ENCODE results near the gene PSMC3.

PSMC3 gene

GRCh38 chr11:47380078-47380477 lies 46.2 kb downstream of the PSMC3 start:
- Histone ChIP-seq H3K14ac (ENCODE audit: low read length) (no peak overlapping the region), H3K4me3 (ENCODE audit: low read length in 2 of 2) (no peak overlapping the region), H3K23ac (ENCODE audit: low read depth, low read length, poor library complexity) (no peak overlapping the region), H4K91ac (ENCODE audit: low read depth, low read length, poor library complexity) (no peak overlapping the region), H2BK12ac (ENCODE audit: low read length) (no peak overlapping the region), H3K9ac (ENCODE audit: low read depth, low read length, poor library complexity) (no peak overlapping the region), H3K4me2 (ENCODE audit: insufficient read depth, low read length, poor library complexity, severe bottlenecking) (no peak overlapping the region), H3K4me1 (ENCODE audit: control insufficient read depth in 2 of 2, insufficient read depth in 1 of 2, low read depth in 1 of 2, low read length in 2 of 2) (peaks cover 0 to 4% of the 10 kb centered on the region in 2 donors), H2BK120ac (ENCODE audit: low read depth, low read length) (no peak overlapping the region), H3K27ac (replicated peaks; ENCODE audit: low read length) (no peak overlapping the region), H3K4ac (ENCODE audit: low read length) (no peak overlapping the region), H3K9me3 (replicated peaks in 1 of 2; ENCODE audit: control insufficient read depth in 2 of 2, insufficient read depth in 1 of 2, low read depth in 1 of 2, low read length in 2 of 2) (no peaks in the 10 kb centered on the region), H4K8ac (ENCODE audit: low read depth, low read length) (no peak overlapping the region), H3K18ac (ENCODE audit: low read length) (no peak overlapping the region), H3K27me3 (ENCODE audit: control insufficient read depth in 3 of 3, insufficient read depth in 3 of 3, low read depth in 1 of 3, low read length in 3 of 3) (no peaks in the 10 kb centered on the region), H2BK15ac (ENCODE audit: low read length) (no peak overlapping the region), H2BK5ac (ENCODE audit: low read length) (no peak overlapping the region), H3K36me3 (replicated peaks in 1 of 2; ENCODE audit: control insufficient read depth in 2 of 2, insufficient read depth in 2 of 2, low read length in 2 of 2) (no peaks in the 10 kb centered on the region), H2AFZ (ENCODE audit: low read length) (no peak overlapping the region), H3K79me1 (ENCODE audit: low read depth, low read length) (no peaks in the 10 kb centered on the region), H2AK5ac (ENCODE audit: low read depth, low read length) (no peak overlapping the region)
- DNase-seq (ENCODE audit: low spot score): no peak
- WGBS, 2 donors (ENCODE audit: extremely low coverage in 2 of 2, insufficient read length in 2 of 2, insufficient replicate concordance in 1 of 2): 100% methylated on average over 1 of the region's 2 CpGs

DNA sequence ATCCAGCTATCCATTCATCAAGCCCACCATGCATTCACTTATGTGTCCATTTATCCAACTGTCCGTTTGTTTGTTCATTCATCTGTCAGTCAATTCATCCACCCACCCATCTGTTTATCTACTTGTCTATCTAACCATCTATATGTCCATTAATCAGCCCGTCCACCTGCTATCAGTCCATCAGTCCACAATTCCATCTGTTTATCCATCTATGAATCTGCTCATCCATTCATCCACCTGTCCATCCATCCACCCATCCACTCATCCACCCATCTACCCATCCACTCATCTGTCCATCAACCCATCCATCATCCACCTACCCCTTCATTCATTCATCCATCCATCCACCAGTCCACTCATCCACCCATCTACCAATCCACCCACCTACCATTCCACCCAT lies 46.9 kb downstream of the PSMC3 start:
- Histone ChIP-seq H3K4me2 (ENCODE audit: insufficient read depth, low read length, poor library complexity, severe bottlenecking) (no peak overlapping the region), H3K9ac (ENCODE audit: low read depth, low read length, poor library complexity) (no peak overlapping the region)
- WGBS, 2 donors (ENCODE audit: extremely low coverage in 2 of 2, insufficient read length in 2 of 2, insufficient replicate concordance in 1 of 2): no CpG with 5 or more reads among the region's 2 CpGs

GRCh38 chr11:47378836-47379170 lies 47.4 kb downstream of the PSMC3 start:
- Histone ChIP-seq H4K91ac (ENCODE audit: low read depth, low read length, poor library complexity) (no peak overlapping the region), H3K36me3 (replicated peaks in 1 of 2; ENCODE audit: control insufficient read depth in 2 of 2, insufficient read depth in 2 of 2, low read length in 2 of 2) (no peaks in the 10 kb centered on the region), H3K4me3 (ENCODE audit: low read length in 2 of 2) (no peak overlapping the region), H2BK120ac (ENCODE audit: low read depth, low read length) (no peak overlapping the region), H3K4me1 (ENCODE audit: control insufficient read depth in 2 of 2, insufficient read depth in 1 of 2, low read depth in 1 of 2, low read length in 2 of 2) (peaks cover 0 to 4% of the 10 kb centered on the region in 2 donors), H3K23ac (ENCODE audit: low read depth, low read length, poor library complexity) (no peak overlapping the region), H3K9ac (ENCODE audit: low read depth, low read length, poor library complexity) (no peak overlapping the region), H2BK15ac (ENCODE audit: low read length) (no peak overlapping the region), H3K27me3 (ENCODE audit: control insufficient read depth in 3 of 3, insufficient read depth in 3 of 3, low read depth in 1 of 3, low read length in 3 of 3) (no peaks in the 10 kb centered on the region), H3K79me1 (ENCODE audit: low read depth, low read length) (no peaks in the 10 kb centered on the region), H3K18ac (ENCODE audit: low read length) (no peak overlapping the region), H3K14ac (ENCODE audit: low read length) (no peak overlapping the region), H3K4ac (ENCODE audit: low read length) (no peak overlapping the region), H3K27ac (replicated peaks; ENCODE audit: low read length) (no peak overlapping the region), H2AK5ac (ENCODE audit: low read depth, low read length) (no peak overlapping the region), H2BK5ac (ENCODE audit: low read length) (no peak overlapping the region), H2BK12ac (ENCODE audit: low read length) (no peak overlapping the region), H4K8ac (ENCODE audit: low read depth, low read length) (no peak overlapping the region), H3K4me2 (ENCODE audit: insufficient read depth, low read length, poor library complexity, severe bottlenecking) (no peak overlapping the region), H2AFZ (ENCODE audit: low read length) (peak overlapping the region; percentile 87), H3K9me3 (replicated peaks in 1 of 2; ENCODE audit: control insufficient read depth in 2 of 2, insufficient read depth in 1 of 2, low read depth in 1 of 2, low read length in 2 of 2) (no peaks in the 10 kb centered on the region)
- no peak for DNase-seq (ENCODE audit: low spot score)

More for the DNA sequence above, 46.9 kb downstream of the PSMC3 start:
- no peaks in the 10 kb centered on the region for H3K9me3 ChIP-seq (replicated peaks in 1 of 2; ENCODE audit: control insufficient read depth in 2 of 2, insufficient read depth in 1 of 2, low read depth in 1 of 2, low read length in 2 of 2)
- no peak overlapping the region for H2BK15ac ChIP-seq (ENCODE audit: low read length)
- H3K4ac ChIP-seq (ENCODE audit: low read length): no peak overlapping the region
- H2BK120ac ChIP-seq (ENCODE audit: low read depth, low read length): no peak overlapping the region
- H4K8ac ChIP-seq (ENCODE audit: low read depth, low read length): no peak overlapping the region
- H2BK12ac ChIP-seq (ENCODE audit: low read length): no peak overlapping the region
- H3K18ac ChIP-seq (ENCODE audit: low read length): no peak overlapping the region
- no peak for DNase-seq (ENCODE audit: low spot score)
- no peak overlapping the region for H2BK5ac ChIP-seq (ENCODE audit: low read length)
- no peaks in the 10 kb centered on the region for H3K27me3 ChIP-seq (ENCODE audit: control insufficient read depth in 3 of 3, insufficient read depth in 3 of 3, low read depth in 1 of 3, low read length in 3 of 3)
- no peaks in the 10 kb centered on the region for H3K79me1 ChIP-seq (ENCODE audit: low read depth, low read length)
- H3K4me3 ChIP-seq (ENCODE audit: low read length in 2 of 2): no peak overlapping the region
- H3K4me1 ChIP-seq (ENCODE audit: control insufficient read depth in 2 of 2, insufficient read depth in 1 of 2, low read depth in 1 of 2, low read length in 2 of 2): peaks cover 0 to 4% of the 10 kb centered on the region in 2 donors
- H4K91ac ChIP-seq (ENCODE audit: low read depth, low read length, poor library complexity): no peak overlapping the region
- H2AFZ ChIP-seq (ENCODE audit: low read length): no peak overlapping the region
- no peak overlapping the region for H3K27ac ChIP-seq (replicated peaks; ENCODE audit: low read length)
- no peaks in the 10 kb centered on the region for H3K36me3 ChIP-seq (replicated peaks in 1 of 2; ENCODE audit: control insufficient read depth in 2 of 2, insufficient read depth in 2 of 2, low read length in 2 of 2)
- no peak overlapping the region for H3K14ac ChIP-seq (ENCODE audit: low read length)
- no peak overlapping the region for H2AK5ac ChIP-seq (ENCODE audit: low read depth, low read length)
- H3K23ac ChIP-seq (ENCODE audit: low read depth, low read length, poor library complexity): no peak overlapping the region

DNA sequence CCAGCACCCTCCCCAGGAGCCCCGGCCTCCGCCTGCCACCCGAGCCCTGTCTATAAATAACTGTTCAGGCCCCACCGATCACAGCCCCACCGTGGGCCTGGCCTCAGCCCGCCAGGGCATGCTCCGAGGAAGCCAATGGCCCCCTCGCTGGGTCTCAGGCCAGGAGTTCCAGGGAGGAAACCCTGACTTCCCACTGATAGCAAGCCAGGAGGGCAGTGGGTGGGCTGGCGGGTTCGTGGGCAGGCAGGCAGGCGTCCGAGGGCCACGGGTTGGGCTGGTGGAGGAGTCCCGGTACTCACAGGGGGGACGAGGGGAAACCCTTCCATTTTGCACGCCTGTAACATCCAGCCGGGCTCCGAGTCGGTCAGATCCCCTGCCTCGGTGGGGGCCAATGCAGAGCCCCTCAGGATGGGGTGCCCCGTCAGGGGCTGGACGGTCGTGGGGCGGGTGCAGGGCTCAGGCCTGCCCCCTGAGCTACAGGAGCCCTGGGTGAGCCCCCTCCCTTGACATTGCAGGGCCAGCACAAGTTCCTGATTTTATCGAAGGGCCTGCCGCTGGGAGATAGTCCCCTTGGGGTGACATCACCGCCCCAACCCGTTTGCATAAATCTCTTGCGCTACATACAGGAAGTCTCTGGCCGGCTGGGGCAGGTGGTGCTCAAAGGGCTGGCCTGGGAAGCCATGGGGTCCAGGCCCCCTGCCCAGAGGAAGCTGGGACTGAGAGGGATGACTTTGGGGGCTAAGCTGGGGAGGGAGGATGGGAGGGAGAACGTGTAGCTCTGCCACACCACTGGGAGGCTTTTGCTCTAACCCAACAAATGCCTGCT lies 48.0 kb downstream of the PSMC3 start, which contains the start of gene SPI1:
SPI1 (minus strand) TSS at position 538 of the 826 bp plus-strand sequence; CDS start at position 344, 194 bp downstream.
- H3K23ac ChIP-seq (ENCODE audit: low read depth, low read length, poor library complexity): no peak within 1 kb of the TSS
- H2BK120ac ChIP-seq (ENCODE audit: low read depth, low read length): no peak within 1 kb of the TSS
- DNase-seq (ENCODE audit: low spot score): no peak
- H2AFZ ChIP-seq (ENCODE audit: low read length): peak within 1 kb of the TSS; percentile 87
- H3K36me3 ChIP-seq (replicated peaks in 1 of 2; ENCODE audit: control insufficient read depth in 2 of 2, insufficient read depth in 2 of 2, low read length in 2 of 2): no peaks in the 10 kb centered on the region
- H3K4me1 ChIP-seq (ENCODE audit: control insufficient read depth in 2 of 2, insufficient read depth in 1 of 2, low read depth in 1 of 2, low read length in 2 of 2): peaks cover 0 to 4% of the 10 kb centered on the region in 2 donors
- H3K14ac ChIP-seq (ENCODE audit: low read length): no peak within 1 kb of the TSS
- no peak within 1 kb of the TSS for H3K4ac ChIP-seq (ENCODE audit: low read length)
- no peaks in the 10 kb centered on the region for H3K79me1 ChIP-seq (ENCODE audit: low read depth, low read length)
- H3K9me3 ChIP-seq (replicated peaks in 1 of 2; ENCODE audit: control insufficient read depth in 2 of 2, insufficient read depth in 1 of 2, low read depth in 1 of 2, low read length in 2 of 2): no peaks in the 10 kb centered on the region
- H3K4me2 ChIP-seq (ENCODE audit: insufficient read depth, low read length, poor library complexity, severe bottlenecking): no peak within 1 kb of the TSS
- H3K9ac ChIP-seq (ENCODE audit: low read depth, low read length, poor library complexity): no peak within 1 kb of the TSS
- H3K27me3 ChIP-seq (ENCODE audit: control insufficient read depth in 3 of 3, insufficient read depth in 3 of 3, low read depth in 1 of 3, low read length in 3 of 3): no peaks in the 10 kb centered on the region
- H2BK12ac ChIP-seq (ENCODE audit: low read length): no peak within 1 kb of the TSS
- no peak within 1 kb of the TSS for H4K8ac ChIP-seq (ENCODE audit: low read depth, low read length)
- H2BK15ac ChIP-seq (ENCODE audit: low read length): peak within 1 kb of the TSS; percentile 52
- no peak within 1 kb of the TSS for H4K91ac ChIP-seq (ENCODE audit: low read depth, low read length, poor library complexity)
- H3K4me3 ChIP-seq (ENCODE audit: low read length in 2 of 2): peak within 1 kb of the TSS in 1 of 2 donors; percentile 32
- H3K18ac ChIP-seq (ENCODE audit: low read length): peak within 1 kb of the TSS; percentile 53
- peak within 1 kb of the TSS; percentile 54 for H2AK5ac ChIP-seq (ENCODE audit: low read depth, low read length)
- WGBS, 2 donors (ENCODE audit: extremely low coverage in 2 of 2, insufficient read length in 2 of 2, insufficient replicate concordance in 1 of 2): no CpG with 5 or more reads among the region's 31 CpGs
- no peak within 1 kb of the TSS for H3K27ac ChIP-seq (replicated peaks; ENCODE audit: low read length)
- H2BK5ac ChIP-seq (ENCODE audit: low read length): peak within 1 kb of the TSS; percentile 59
